Stimulated activated CD8-positive, alpha-beta memory T cell treated with anti-CD3 and anti-CD28 coated beads, Interleukin-2, amount 100 ng/mL, for 48 hours (primary cell): Measurements from ENCODE around the gene PIM2.

Experiments used
- DNase-seq, 2 donors: peaks; one replicate each; pipeline ENCODE4 v3.0.0-alpha.2; 2020; ENCODE audit warnings: low read depth in 2 of 2

Gene PIM2

DNA sequence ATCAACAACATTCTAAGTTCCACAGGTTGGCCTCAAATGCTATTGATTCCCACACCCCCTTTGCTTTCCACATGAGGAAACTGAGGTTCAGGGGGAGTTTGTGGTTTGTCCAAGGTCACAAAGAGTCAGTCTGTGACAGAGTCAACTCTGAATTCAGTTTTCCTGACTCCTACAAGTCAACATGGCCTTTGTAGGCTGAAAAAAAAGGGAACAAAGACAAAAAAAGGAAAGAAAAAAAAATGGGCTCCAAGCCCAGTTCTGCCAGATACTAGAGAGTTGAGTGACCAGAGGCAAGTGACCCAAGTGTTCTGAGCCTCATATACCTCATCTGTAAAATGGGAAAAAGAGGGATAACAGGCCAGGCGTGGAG, 16.5 kb upstream of the PIM2 start:
- no peak for DNase-seq

DNA sequence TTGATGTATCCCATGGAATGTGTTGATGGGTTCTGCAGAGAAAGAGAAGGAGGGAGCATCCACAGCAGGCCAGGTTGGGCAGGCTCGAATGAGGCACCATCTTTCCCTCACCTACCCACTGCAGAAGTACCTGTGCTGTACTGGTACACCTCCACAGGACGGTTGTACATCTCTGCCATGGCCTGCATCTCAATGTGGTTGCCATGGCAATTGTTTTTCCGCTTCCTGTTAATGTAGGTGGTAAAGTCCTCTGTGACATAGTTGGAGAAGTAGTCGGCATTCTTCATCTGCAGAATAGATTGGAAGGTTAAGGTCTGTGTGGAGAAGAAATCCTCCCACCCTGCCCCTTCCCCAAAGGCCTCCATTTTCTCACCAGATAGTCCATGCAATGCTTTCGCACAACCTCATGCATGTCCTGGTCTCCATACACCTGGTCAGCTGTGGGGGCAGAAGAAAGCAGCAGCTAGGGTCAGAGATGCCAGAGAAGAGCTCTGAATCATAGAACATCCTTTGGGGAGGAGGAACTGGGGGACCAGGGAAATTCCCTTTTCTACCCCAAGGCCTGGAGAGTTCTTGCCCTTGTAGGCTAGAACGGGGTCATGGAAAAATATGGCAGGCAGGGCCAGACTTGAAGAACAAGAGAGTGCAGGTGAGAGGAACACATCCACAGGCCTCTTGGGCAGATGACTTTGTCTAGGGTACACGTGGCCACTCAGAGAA, 15.9 kb upstream of the PIM2 start:
- DNase-seq: no peak

DNA sequence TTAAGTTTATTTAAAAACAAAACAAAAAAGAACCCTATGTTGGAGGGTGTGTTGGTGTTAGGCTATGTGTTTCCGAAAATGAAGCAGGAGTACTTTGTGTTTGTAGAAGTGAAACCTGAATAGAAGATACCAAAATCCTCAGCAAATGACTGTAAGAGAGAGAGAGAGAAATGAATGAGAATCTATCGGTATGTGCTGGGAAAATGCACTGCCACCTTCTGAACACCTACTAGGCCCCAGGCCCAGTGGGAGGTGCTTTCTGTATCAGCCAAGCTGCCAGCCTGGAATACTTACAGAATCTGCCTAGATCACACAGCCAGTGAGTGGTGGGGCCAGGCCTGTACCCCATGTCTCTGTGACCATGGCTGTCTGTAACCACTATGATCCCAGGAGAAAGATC, 14.9 kb upstream of the PIM2 start:
- DNase-seq: no peak

DNA sequence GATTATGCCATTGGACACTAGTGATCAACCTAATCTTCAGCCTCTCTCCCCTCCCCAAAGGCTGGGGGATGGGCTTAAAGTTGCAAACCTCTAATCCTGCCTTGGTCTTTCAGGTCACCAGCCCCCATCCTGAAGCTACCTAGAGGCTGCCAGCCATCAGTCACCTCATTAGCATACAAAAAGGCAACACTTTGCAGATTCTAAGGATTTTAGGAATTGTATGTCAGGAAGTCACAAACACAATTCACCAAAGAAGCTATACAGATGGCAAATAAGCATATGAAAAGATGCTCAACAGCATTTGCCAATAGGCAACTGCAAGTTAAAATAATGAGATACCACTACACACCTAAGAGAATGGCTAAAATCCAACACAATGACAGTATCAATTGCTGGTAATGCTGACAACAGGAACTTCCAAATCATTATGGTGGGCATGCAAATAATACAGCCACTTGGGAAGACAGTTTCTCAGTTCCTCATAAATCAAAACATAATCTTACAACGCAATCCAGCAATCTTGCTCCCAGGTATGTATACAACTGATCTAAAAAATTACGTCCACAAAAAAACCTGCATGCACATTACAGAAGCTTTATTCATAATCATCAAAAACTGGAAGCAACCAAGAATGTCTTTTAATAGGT, 9.0 kb upstream of the PIM2 start:
- DNase-seq: no peak

DNA sequence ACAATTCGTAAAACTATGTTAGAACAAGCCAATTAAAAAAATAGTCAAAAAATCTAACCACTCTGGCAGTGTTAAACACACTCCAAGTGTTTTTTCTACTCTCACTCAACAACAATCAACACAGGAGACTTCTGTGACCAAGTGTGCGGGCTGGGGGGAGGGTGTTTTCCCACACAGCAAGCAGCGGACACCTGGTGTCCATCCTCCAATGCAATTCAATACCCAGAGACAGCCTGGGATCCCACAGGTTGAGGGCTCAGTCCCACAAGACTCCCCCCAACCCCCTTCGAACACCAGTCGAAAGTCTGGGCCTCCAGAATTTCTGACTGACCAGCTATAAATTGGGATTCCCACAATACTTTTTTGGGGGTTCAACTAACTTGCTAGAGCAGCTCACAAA, 8.3 kb upstream of the PIM2 start:
- DNase-seq: no peak

DNA sequence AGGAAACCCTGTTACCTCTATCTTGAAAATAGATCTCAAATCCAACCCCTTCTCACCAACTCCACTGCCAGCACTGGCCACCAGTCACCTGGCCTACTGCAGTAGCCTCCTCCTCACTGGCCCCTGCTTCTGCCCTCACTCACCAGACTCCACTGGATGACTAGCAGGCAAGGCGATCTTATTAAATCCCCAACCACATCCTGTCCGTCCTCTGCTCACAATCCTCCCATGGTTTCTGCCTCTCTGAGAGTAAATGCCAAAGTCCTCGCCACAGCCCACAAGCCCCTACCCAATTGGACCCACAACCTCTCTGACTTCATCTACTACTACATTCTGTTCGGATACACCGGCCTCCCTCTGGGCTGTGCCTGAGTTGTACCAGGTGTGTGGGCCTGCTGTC, 5.4 kb upstream of the PIM2 start:
- DNase-seq: no peak

DNA sequence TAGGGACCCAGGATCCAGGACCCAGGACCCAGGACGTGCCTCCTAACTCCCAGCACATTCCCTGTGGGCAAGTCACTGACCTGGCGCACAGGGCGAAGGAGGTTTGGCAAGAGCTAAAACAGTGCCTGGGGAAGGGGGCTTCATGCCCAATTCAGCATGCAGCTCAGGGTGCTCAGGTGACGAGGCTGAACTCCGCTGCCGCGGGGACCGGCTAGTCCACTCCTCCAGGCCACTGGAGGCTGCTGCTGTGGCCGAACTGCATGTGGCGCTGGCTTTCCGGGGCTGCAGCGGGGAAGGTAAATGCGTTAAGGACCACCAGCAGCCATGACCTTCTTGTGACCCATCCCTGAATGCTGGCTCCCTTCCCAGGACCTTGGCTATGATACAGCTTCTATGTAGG, 4.9 kb upstream of the PIM2 start:
- no peak for DNase-seq

DNA sequence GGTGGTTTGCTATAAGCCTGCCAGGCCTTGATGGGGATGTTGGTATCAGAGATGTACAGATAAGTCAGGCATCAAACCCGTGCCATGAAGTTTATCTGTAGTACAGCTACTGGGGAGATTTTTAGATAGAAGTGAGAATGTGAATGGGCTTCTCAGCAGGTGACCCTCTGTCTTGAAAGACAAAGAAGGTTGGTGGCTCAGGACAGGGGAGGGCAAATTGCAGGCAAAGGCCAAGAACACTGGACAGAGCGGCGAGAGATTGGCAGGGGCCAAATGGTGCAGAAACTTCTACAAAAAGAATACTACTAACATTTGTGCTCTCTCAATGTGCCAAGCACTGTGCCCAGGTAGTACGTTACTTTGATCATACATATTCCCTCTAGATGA, 1.9 kb upstream of the PIM2 start:
- DNase-seq: no peak

DNA sequence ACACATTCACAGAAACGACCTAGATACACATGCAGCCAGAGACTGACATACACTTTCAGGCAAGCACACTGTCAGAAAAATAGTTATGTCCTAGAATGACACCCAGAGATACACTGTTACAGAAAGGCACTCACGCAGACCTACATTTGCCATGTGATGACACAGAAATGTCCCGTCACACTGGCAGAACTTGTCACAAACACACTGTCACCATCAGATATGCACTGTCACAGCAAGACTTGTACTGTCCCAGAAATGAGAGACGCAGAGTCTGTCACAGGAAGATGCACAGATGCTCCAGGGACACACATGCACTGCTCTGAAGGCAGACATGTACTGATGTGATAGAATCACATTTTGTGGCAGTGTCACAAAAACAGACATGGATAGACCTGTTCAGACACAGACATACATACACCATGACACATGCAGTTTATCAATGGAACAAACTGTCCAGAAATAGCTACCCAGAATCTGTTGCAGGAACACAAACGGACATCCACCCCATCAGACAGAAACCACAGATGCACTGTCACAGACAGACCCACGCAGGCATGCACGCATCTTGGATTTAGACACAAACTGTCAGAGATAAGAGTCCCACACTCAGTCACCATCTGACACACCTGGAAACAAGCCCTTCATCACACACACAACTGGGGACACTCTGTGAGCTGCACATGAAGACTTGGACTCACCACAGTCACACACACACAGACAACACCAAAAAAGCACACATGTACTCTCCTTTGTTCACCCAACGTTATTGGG, 1.3 kb upstream of the PIM2 start:
- DNase-seq: no peak

DNA sequence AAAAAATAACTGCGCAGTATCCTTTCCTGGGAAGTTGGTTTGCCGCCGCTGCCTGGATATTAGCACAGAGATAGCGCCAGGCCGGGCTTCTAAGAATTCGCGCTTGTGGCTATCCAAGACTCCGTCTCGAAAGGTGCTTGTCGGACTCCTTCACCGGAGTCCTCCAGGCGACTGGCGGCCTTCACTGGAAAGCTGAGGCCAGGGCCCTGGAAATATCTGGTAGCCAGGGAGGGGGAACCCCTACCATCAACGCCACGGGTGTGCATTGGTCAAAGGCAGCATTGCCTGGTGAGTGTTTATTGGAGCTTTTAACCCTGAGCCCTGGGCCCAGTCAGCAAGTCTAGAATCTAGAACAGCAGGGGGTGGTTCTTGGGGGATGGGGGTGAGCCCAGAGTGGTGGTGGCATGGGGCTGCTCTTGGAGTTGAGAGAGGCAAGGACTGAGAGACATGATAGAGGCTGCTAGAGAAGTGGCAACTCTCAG, 577 bp upstream of the PIM2 start:
- DNase-seq: no peak

DNA sequence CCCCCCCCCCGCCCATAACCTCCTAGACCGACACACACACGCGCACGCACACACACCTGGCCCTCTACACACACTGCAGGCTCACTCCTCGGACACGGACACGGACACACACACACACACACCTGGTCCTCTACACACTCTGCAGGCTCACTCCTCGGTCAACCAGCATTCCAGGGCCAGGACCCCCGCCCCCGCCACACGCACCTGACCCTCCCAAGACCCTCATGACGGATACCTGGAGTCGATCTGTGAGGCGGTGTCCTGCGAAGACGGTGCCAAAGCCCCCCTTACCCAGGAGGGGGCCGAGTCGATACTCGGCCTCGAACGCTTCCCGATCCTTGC, 552 bp downstream of the PIM2 start:
- no peak for DNase-seq

DNA sequence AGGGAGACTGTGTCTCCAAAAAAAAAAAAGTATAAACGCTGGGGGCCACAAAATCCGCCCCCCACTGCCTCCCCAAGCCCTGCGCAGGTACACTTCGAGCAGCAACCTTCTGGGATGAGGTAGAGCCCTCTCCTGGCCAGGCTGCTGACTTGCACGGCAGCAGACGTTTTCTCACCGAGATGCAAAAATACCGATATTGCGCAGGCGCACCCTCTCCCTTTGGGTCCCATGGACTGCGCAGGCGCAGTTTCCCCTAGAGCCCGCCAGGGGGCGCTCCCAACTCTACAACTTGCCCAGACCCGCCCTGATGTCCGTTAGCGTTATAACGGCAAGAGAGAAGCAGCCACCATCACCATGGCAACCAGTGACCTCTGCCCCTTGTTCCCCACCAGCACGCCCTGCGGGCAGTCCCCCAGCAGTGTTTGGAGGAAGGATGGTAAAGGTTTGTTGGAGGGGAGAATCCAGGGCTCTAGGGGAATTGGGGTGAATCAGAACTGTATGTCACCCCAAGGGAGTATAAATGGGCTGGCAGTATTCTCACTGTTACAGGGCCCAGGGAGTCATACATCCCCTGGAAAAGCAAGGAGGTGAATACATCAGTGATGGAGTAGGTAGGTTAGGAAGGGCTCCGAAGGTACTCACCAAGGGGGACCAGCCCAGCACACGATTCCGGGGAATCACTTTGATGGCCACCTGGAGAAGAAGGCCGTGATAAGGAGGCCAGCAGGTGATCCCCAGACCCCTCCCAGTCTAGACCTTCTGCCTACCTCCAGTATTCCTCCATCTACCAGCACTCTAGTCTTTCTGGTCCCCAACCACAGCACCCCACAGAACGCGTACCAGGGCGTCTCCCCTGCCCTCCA, 1.5 kb downstream of the PIM2 start:
- peak; percentile 68 to 72 for DNase-seq

DNA sequence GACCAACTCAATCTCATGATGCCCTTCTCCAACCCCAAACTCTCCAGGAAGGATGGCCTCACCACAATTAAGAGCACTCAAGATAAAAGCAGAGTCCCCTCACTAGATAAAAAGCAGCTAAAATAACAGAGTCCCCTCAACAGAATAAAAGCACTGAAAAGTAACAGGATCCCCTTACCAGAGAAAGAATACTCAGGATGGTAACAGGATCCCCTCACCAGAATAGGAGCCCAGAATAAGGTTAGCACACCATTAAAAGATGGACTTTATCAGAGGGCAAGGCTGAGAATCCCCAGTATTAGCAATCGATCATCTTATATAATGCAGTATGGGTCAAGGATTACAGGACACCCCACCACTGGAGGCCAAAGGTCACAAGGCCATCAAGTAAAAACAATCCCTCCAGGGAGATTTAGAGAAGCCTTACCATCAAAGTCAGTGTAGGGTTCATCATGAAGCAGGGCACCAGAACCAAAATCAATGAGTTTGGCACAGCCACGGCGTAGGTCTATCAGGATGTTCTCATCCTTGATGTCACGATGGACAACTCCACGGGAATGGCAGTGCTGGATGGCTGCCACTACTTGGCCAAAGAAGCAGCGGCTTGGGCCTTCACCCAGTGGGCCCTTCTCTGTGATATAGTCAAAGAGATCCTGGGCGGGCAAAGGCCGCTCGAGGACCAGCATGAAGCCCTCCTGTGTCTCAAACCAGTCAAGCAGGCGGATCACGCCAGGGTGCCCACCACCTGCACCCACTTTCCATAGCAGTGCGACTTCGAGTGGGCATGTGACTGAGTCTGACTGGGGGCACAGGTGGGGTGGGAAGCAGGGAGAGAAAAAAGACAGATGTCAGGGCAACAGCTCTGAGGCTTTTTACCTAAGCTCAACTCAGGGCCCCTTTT, 4.0 kb downstream of the PIM2 start:
- DNase-seq: no peak

DNA sequence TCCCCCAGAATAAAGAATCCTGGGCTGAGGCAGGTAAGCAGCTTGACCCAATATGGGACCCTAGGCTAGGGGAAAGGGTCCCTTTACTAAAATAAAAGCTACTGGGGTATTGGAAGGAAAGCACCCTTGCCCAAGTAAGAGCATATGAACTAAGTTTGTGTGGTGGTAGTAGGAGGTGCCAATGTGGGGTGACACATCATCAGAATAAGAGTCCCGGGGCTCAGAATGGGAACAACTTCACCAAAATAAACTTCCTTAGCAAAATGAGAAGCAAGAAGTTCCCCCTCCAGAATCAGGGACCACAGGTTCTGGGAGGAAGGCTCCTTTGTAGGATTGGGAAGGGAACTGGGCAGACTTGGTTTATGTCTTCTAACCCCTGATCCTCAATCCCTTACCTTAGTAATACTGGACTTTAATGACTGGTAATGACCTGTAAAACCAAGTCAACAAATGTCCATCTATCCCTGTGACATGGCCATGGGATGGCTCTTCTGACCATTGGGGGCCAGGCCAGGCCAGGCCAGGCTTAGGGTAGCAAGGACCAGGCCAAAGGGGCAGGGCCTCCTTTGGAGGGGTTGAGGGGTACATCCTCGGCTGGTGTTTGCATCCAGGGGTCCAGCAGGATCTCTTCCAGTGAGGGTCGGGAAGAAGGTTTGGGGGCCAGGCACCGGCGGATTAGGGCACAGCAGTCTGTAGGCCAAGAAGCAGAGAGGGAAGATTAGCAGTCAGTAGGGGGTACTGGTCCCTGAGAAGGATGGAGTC, 5.0 kb downstream of the PIM2 start:
- no peak for DNase-seq

DNA sequence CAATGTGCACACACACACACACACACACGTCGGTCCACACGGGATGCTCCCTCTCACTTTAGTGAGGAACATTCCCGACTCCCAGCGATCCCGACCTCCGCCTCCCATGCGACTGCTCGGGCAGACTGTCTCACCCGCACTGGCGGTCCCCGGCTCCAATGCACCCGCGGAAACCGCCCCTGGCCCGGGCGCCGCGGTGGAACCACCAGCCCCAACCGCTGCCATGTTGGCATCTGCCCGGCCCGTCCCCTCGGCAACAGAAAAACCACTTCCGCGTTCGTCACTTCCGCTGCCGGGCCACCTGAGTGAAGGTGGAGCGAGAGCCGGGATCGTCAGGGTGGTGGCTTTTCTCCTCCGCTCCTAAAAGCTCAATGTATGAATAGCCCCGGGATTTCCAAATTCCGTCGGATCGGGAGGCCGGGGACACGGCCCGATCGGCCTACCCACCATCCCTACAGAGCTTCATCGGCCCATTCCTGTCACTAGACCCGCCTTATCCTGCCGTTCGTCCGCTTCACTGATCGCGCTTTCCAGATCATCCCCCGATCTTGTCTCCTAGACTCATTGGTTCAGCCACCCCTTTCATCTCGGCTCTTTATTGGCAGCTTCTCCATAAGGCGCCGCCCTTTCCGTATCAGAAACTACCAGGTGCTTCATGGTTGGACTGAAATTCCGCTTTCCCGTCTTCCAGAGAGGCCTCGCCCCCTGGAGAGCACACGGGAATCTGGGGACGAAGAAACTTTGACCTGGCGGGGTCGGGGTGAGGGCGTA, 7.2 kb downstream of the PIM2 start, which contains the start of gene SLC35A2:
Gene SLC35A2, minus strand, starts transcription at position 235 of the 771 bp plus-strand sequence. Its CDS starts 10 bp downstream, at position 225.
- peak; percentile 72 to 81 for DNase-seq

DNA sequence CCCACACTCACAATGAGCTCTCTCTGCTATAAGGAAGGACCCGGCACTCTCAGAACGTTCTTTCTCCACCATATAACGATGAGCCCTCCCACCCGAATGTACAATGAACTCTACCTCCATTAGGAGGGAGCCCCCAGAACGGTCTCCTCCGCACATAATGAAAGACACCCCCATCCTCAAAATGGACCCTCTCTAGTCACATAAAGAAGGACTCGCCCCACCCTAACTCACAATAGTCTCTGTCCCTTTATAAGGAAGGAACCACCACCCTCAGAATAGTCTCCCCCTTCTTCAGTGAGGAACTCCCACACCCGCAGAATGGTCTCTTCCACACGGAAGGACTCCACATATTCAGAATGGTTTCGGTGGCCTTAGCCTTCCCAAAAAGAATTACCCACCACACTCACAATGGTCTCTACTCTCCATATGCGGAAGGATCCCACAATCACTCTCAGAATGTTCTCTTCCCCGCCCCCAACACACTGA, 7.9 kb downstream of the PIM2 start:
- DNase-seq: no peak

DNA sequence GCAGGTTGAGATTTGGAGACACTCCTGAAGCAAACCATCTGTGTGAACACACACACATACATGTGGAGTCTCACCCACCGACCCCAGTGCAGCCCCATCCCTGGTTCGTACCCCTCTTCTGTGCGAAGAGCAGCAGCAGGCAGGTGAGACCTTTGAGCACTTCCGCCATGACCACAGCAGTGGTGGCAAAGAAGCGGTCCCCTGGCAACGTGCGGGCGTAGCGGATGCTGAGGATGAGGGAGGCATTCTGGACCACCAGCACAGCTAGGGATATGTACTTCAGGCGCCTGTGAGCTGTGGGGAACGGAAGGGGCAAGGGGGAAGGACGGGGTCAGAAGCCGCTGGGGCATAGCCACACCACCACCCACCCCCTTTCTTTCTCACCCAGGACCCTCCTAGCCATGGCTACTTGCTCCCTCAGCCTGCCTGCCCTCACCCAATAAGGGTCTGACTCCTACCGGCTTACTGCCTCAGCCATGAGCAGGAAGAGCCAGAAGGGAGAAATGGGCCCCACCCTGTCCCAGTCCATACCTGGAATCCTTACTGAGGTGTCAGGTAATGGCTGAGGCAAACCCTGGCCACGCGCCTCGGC, 9.0 kb downstream of the PIM2 start:
- DNase-seq: no peak

DNA sequence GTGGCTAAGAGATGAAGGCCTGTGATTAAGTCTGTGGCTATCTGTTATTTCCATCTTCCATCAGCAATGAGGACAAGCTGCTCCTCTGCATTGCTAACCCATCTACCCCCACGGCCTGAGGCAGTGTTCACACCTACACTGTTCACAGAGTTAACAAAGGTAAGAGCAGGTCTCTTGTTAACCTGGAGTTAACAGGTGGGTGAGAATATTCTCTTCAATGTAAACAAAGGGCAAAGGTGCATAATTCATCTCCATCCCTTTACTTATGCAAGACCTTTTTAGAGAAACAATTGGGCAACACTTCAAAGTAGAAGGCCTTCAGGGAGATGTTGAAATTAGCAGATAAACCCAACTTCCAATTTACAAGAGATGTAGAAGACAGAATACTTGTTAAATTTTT, 10.2 kb downstream of the PIM2 start:
- DNase-seq: no peak
